Activated CD8-positive, alpha-beta memory T cell treated with anti-CD3 and anti-CD28 coated beads, Interleukin-2, amount 50 U/mL, for 48 hours (primary cell): ENCODE results near the gene HS3ST5.
"Not testable (repeated sequence)": the region's sequence is repeated elsewhere in the genome, so short reads cannot be mapped to it uniquely, and the experiment has no call there.

ENCODE experiments used
- DNase-seq: peaks from one replicate; pipeline ENCODE4 v3.0.0-alpha.2; 2020

Gene HS3ST5

GRCh38 chr6:114272582-114272981, 70.2 kb downstream of the HS3ST5 start:
- no peak for DNase-seq

DNA sequence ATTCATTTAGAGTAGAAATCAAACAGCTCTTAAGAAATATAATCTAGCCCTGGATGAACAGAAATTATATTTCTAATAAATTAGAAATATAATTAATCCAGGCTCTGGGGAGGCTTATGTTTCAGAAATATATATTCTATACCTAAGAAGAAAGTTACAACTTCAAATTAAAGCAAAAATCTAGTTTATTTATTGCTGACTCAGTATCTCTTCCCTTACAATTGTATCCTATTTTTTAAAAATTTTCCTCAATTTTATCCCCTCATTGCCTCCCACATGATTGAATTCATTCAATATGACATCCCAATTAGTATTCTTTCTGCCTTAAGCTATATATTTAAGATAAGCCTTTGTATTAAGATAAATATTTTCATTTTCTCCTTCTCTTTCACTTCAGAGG, 71.4 kb downstream of the HS3ST5 start:
- DNase-seq, result no peak

- no peak for DNase-seq
These were observed 74.9 kb downstream of the HS3ST5 start for GRCh38 chr6:114267897-114268296.

GRCh38 chr6:114260810-114261209, 82.0 kb downstream of the HS3ST5 start:
- no peak for DNase-seq

- no peak for DNase-seq
These were observed 84.4 kb downstream of the HS3ST5 start for GRCh38 chr6:114258376-114258775.

- DNase-seq, result no peak
These were observed 89.4 kb downstream of the HS3ST5 start for GRCh38 chr6:114253431-114253830.

DNA sequence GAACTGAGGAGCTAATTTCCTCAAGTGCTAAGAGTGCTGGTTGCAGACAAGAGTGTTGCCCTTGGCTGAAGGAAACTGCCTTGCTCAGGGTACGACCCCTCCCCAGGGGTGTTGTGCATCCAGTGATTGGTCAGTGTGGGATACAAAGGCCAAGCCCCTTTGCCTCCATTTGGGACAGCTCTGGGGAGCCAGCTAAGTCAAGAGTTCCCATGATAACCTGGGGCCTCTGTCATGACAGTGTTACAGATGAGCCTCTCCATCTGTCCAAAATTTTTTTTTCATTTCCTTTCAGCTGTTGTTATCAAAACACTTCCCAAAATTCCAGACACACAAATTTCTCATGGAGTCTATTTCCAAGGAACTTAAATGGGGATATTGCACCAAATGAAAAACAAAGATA, 93.3 kb downstream of the HS3ST5 start:
- DNase-seq, result no peak

- no peak for DNase-seq
These were observed 95.7 kb downstream of the HS3ST5 start for GRCh38 chr6:114247101-114247500.

- DNase-seq, result no peak
These were observed 102.0 kb downstream of the HS3ST5 start for GRCh38 chr6:114240796-114241195.

- DNase-seq, result no peak
These were observed 114.1 kb downstream of the HS3ST5 start for GRCh38 chr6:114228675-114229074.

GRCh38 chr6:114227944-114228468, 114.8 kb downstream of the HS3ST5 start:
- no peak for DNase-seq

DNA sequence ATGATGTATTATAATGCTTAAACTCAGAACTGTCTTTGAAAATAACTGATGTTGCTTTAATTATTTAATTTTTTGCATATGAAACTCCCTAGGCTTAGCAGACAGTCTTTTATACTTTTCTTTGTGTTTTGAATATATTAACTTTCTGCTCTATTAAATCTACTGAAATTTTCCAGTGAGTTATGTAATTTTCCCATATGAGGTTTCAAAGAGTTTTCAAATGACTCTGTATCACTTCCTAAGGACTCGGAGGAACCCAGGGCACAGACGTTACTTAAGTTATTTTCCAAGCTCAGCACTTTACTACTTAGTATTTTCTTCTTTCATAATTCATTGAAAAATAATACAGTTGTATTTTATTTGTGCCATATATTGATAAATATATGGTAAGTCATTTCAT, 122.6 kb downstream of the HS3ST5 start:
- no peak for DNase-seq

- DNase-seq, result no peak
These were observed 124.1 kb downstream of the HS3ST5 start for GRCh38 chr6:114218437-114219340.

DNA sequence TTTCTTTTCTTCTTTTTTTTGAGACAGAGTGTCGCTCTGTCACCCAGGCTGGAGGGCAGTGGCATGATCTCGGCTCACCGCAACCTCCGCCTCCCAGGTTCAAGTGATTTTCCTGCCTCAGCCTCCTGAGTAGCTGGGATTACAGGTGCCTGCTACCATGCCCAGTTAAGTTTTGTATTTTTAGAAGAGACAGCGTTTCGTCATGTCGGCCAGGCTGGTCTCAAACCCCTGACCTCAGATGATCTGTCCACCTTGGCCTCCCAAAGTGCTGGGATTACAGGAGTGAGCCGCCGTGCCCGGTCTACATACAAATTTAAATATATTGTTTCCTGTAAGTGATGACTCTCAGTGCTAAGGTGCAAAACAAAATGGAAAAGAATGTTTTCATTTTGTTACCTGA, 124.8 kb downstream of the HS3ST5 start:
- DNase-seq, result not testable (repeated sequence)

DNA sequence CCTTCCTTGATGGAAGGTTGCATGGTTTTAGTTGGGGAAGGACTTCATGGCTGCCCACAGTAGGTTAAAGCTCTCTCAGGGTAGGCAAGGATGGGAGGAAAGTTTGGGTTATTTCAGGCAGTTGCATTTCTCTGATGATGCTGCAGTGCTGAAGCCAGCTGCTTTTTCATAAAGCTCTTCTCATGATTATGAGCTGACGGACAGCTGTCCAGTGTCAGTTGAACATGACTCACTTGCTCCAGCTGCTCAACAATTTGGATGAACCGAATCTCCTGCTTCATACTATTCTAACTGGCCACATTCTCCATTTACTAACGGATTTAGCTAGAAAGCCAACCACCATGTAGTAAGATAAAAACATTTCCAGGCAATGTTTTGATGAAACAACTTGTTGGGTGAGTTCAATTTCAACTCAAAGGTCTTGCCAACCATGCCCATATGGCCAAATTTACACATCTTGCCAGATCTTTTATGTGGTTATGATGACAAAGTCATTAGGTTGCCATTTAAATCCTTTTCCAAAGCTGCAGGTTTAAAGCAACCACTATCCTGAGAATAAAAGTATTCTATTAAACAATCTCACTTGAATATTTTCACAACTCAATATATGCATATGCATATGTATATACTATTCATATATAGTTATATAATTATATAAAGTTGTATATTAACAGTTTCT, 125.9 kb downstream of the HS3ST5 start:
- DNase-seq, result no peak

GRCh38 chr6:114210467-114210866, 132.4 kb downstream of the HS3ST5 start:
- DNase-seq, result no peak

- no peak for DNase-seq
These were observed 139.4 kb downstream of the HS3ST5 start for GRCh38 chr6:114203460-114203859.

GRCh38 chr6:114202389-114202788, 140.4 kb downstream of the HS3ST5 start:
- no peak for DNase-seq

GRCh38 chr6:114200891-114201290, 141.9 kb downstream of the HS3ST5 start:
- no peak for DNase-seq

GRCh38 chr6:114195631-114196403, 147.0 kb downstream of the HS3ST5 start:
- DNase-seq, result no peak

DNA sequence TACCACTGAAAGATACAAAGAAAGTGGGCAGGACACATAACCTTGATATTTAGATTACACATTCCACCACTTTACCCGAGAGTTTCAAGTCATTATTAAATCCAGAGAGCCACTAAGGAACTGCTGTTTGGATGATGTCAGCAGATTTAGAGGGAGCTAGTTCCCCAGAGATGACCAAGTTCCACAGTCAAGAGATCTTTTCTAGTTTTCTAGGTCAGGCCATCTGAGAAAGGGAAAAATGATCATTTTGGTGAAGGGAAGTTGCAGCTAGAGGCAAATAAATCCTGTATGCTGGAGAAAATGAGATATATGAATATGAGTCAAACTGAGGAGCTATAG, 147.8 kb downstream of the HS3ST5 start:
- DNase-seq, result no peak

GRCh38 chr6:114194362-114195026, 148.3 kb downstream of the HS3ST5 start:
- DNase-seq, result no peak

- no peak for DNase-seq
These were observed 155.3 kb downstream of the HS3ST5 start for GRCh38 chr6:114187563-114187962.
